ENCODE results near the gene SPSB3.
"Not testable (repeated sequence)": the region's sequence is repeated elsewhere in the genome, so short reads cannot be mapped to it uniquely, and the experiment has no call there.

The SPSB3 gene

DNA sequence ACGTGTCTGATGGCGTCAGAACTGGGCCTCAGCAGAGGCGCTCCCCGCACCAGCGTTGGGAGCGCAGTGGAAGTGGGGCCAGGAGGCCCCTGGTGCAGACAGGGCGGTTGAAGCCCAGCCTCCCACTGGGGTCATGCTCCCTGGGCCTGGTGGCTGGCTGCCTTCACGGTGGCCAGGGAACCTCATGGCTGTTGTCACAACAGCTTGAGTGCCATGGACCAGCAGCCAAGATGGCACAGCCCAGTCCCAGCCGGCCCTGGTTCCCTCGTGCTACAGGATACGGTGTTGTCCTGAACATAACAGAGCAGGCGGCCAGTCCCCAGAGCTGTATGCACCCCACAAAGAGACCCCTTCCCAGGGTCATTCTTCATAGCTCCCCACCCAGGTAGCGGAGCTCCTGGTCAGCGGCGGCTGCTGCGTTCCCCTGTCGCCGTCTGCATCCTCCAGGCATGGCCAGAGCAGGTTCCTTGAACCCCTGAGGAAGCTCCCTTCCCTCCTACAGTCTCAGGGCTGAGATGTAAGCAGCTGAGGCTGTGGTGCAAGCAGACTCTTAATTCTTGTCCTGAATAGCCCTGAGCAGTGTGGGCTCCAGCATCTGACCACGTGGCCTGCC lies 40.7 kb downstream of the SPSB3 start:
- no peak for DNase-seq (ENCODE audit: low read depth)

DNA sequence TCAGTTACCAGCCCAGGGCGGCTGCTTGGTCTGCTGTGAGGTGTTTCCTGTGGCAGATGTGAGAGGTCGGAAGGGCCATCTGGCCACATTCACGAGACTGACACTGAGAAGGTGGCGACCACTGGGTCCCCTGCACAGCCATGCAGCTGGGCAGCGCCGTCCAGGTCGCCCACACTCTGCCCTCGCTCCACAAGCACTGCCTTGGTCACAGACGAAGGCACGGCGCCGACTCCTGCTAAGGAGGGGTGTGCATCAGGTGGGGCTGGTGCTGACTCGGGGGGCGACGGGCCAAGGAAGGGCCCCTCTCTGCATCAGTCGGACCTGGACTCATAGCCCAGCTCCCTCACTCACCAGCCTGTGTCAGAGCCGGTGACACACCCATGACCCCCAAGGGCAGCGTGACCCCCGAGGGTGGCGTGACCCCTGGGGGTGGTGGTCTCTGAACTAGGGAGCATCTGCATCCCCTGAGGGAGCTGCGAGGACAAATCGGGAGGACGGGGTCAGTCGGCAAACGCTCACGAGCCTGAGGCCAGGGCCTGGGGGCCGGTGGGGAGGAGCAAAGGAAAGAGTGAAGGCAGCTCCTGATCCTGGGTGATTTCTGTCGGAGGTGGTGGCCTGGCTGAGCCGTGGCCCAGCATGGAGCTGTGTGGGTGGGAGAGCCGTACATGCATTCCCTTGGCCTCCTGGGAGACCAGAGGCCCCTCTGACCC lies 41.4 kb downstream of the SPSB3 start:
- DNase-seq (ENCODE audit: low read depth) = no peak

DNA sequence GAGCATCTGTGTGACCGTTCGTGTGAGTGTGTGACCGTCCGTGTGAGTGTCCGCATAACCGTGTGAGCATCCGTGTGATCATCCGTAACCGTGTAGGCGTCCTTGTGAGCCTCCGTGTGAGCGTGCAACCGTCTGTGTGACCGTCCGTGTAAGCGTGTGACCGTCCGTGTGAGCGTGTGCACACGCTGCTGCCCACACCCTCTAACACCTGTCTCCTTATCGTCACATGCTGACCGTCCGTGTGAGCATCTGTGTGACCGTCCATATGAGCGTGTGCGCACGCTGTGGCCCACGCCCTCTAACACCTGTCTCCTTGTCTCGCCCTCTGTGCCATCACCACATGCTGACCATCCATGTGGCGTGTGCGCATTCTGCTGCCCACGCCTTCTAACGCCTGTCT lies 42.1 kb downstream of the SPSB3 start:
- DNase-seq (ENCODE audit: low read depth) = no peak

GRCh38 chr16:1734816-1735215 lies 47.6 kb downstream of the SPSB3 start:
- DNase-seq (ENCODE audit: low read depth) = no peak

GRCh38 chr16:1734123-1734522 lies 48.2 kb downstream of the SPSB3 start:
- no peak for DNase-seq (ENCODE audit: low read depth)

GRCh38 chr16:1732551-1732987 lies 49.8 kb downstream of the SPSB3 start:
- not testable (repeated sequence) for DNase-seq (ENCODE audit: low read depth)

GRCh38 chr16:1732071-1732470 lies 50.3 kb downstream of the SPSB3 start:
- DNase-seq (ENCODE audit: low read depth) = no peak

DNA sequence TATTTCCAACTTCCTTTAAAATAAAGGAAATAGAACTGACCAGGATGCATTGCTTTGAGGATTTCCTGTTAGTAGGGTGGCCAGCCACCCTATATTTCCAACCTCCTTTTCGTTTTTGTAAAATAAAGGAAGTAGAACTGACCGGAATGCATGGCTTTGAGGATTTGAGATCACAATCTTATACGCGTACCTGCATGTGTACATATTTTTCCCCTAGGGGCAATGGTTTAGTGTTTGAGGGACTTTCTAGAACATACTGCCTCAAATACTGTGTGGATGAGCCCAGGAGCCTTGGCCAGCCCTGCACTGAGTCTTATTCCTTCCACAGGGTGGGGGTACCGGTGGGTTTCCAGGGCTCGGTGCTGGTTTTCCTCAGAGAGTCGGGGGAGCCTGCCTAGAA lies 50.8 kb downstream of the SPSB3 start:
- no peak for DNase-seq (ENCODE audit: low read depth)

- no peak for DNase-seq (ENCODE audit: low read depth)
These were observed 51.3 kb downstream of the SPSB3 start for GRCh38 chr16:1731073-1731472.

DNA sequence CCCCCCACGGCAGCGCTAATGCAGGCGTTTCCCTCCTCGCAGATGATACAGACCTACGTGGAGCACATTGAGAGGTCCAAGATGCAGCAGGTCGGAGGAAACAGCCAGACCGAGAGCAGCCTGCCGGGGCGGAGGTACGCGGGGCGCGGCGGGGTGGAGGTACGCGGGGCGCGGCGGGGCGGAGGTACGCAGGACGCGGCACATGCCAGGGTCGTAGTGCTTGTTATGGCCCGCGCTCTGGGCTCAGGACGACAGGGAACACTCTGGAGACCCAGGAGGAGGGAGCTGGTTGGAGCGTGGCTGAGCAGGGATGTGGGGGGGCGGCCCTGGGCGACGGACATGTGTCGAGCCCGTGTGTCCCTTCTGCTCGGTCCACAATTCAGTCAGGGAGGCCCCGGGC lies 52.9 kb downstream of the SPSB3 start:
- no peak for DNase-seq (ENCODE audit: low read depth)

GRCh38 chr16:1729026-1729425 lies 53.3 kb downstream of the SPSB3 start:
- DNase-seq (ENCODE audit: low read depth) = no peak

DNA sequence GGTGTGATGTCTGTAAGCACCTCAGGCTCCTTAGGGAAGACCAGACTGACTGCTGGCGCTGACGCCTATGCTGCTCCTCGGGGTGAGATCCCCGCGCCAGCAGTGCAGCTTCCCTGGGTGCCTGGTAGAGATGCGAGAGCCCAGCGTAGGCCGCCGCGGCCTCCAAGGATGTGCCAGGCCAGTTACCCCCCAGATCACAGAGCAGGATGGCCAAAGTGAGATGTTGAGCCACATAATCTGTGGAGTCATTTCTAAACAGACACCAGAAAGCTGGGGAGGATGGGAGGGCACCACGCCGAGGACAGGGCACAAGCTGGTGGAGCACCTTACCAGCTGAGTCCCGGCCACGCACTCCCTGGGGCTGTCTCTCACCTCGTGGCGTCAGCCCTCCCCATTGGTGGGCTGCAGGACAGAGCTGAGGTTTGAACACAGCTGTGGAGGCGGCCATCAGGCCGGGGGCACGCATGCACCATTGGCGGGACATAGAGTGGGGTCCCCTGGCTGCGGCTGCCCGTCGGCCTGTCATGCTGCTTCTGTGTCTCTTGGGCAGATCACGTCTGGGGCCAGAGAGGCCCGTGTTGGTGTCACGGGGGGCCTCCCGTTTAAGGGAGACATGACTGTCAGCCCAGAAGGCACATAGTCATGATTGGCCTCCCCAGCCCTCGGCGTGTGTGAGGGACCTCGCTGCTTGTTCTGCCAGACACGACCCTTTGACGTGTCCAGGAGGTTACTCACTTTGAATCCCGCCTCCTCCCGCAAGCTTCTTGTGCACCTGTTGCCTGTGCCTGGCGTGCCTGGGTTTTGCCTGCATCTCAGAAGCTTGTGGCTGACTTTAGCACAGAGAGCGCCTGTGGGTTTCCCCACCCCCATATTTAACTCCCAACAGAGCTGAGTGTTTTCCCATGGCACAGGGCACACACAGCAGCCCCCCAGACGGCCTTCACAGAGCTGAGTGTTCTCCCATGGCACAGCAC lies 54.4 kb downstream of the SPSB3 start:
- no peak for DNase-seq (ENCODE audit: low read depth)
